Smooth muscle cell (in vitro differentiated cells): Measurements from ENCODE around the gene PSRC1. TPM values are rescaled to one million over a fixed set of nuclear protein-coding genes. Genes with fewer than 3 reads are reported as not detected.

Experiments used
- DNase-seq: peaks from one replicate; lab custom pipeline; 2025; ENCODE audit not compliant: unreplicated experiment; lab: John Stamatoyannopoulos, UW
- H2AFZ ChIP-seq: fragments of 200-600 bp; sonication (generic); 2 replicates; pipeline ENCODE4 v1.6.0; 2016; ENCODE audit warnings: antibody characterized with exemption, low read depth, mild to moderate bottlenecking
- H3F3A ChIP-seq: fragments of 200-600 bp; sonication (generic); 2 replicates; pipeline ENCODE4 v1.6.0; 2017; ENCODE audit warnings: antibody characterized with exemption, low read depth
- H3K27ac ChIP-seq: fragments of 200-600 bp; sonication (generic); 2 replicates; pipeline ENCODE4 v1.5.1; 2016; ENCODE audit warnings: low read depth, mild to moderate bottlenecking
- H3K27me3 ChIP-seq: fragments of 200-600 bp; sonication (generic); 2 replicates; pipeline ENCODE4 v1.6.1; 2016; ENCODE audit warnings: low read depth, mild to moderate bottlenecking
- H3K36me3 ChIP-seq: fragments of 200-600 bp; sonication (generic); 2 replicates; pipeline ENCODE4 v1.5.1; 2016; ENCODE audit warnings: low read depth
- H3K4me1 ChIP-seq: fragments of 200-600 bp; sonication (generic); 2 replicates; pipeline ENCODE4 v1.5.1; 2016; ENCODE audit warnings: low read depth
- H3K4me2 ChIP-seq: fragments of 200-600 bp; sonication (generic); 2 replicates; pipeline ENCODE4 v1.6.0; 2016; ENCODE audit warnings: mild to moderate bottlenecking
- H3K4me3 ChIP-seq: fragments of 200-600 bp; sonication (generic); 2 replicates; pipeline ENCODE4 v1.5.1; 2016; ENCODE audit warnings: mild to moderate bottlenecking
- H3K79me2 ChIP-seq: fragments of 200-600 bp; sonication (generic); 2 replicates; pipeline ENCODE4 v1.6.0; 2016; ENCODE audit warnings: low read depth, mild to moderate bottlenecking
- H3K9ac ChIP-seq: fragments of 200-600 bp; sonication (generic); 2 replicates; pipeline ENCODE4 v1.6.0; 2016; ENCODE audit warnings: low read depth
- H3K9me3 ChIP-seq: fragments of 200-600 bp; sonication (generic); replicated peaks from 2 replicates; pipeline ENCODE4 v1.5.1; 2016; ENCODE audit warnings: low read depth
- H4K20me1 ChIP-seq: fragments of 200-600 bp; sonication (generic); 2 replicates; pipeline ENCODE4 v1.6.0; 2016; ENCODE audit warnings: low read depth
- CTCF ChIP-seq: fragments of 200-600 bp; sonication (generic); IDR thresholded peaks from 2 replicates; pipeline ENCODE4 v1.5.1; 2017; ENCODE audit warnings: borderline replicate concordance, mild to moderate bottlenecking, antibody characterized with exemption; ENCODE audit not compliant: insufficient read depth, poor library complexity, severe bottlenecking
- WGBS: methylation state at CpG from one replicate; pipeline ENCODE4 v1.1.7; 2016; ENCODE audit warnings: low lambda C conversion rate; 5-methylcytosine and 5-hydroxymethylcytosine counted together
- polyA plus RNA-seq: library from polyadenylated mRNA; unstranded; fragments of >200 nt; fragmentation: Nextera tagmentation; extraction: Ambion mirVana; gene quantifications from 2 replicates; pipeline ENCODE4 v1.2.1, GENCODE V29; 2016
- total RNA-seq: library from RNA; depleted of rRNA; stranded (reverse); fragments of >200 nt; gene quantifications from 2 replicates; pipeline ENCODE4 v1.2.3, GENCODE V29; 2014

The PSRC1 gene
- total and polyA plus RNA-seq, 2 experiments from 2014 or later, result 5.5 to 10.8 TPM

- no peak overlapping the region for H3K4me3 ChIP-seq
- no peaks in the 10 kb centered on the region for H3K4me1 ChIP-seq
- no peaks in the 10 kb centered on the region for H3K27me3 ChIP-seq
- TF ChIP-seq CTCF, result no peak
- no peaks in the 10 kb centered on the region for H3K36me3 ChIP-seq
- no peaks in the 10 kb centered on the region for H3K79me2 ChIP-seq
- 78% methylated on average over 3 of the region's 3 CpGs for WGBS
- H2AFZ ChIP-seq, result no peak overlapping the region
- no peaks in the 10 kb centered on the region for H3K9me3 ChIP-seq
- no peak overlapping the region for H3K9ac ChIP-seq
- no peak for DNase-seq
- H3F3A ChIP-seq, result no peaks in the 10 kb centered on the region
- H3K4me2 ChIP-seq, result no peak overlapping the region
- no peaks in the 10 kb centered on the region for H4K20me1 ChIP-seq
- H3K27ac ChIP-seq, result no peak overlapping the region
Observed at GRCh38 chr1:109319114-109319513, 36.2 kb upstream of the PSRC1 start.

GRCh38 chr1:109316506-109316905 is 33.6 kb upstream of the PSRC1 start:
- Histone ChIP-seq H2AFZ (no peak overlapping the region), H3K9ac (no peak overlapping the region), H3K79me2 (no peaks in the 10 kb centered on the region), H3K9me3 (no peaks in the 10 kb centered on the region), H4K20me1 (no peaks in the 10 kb centered on the region), H3K4me3 (no peak overlapping the region), H3K36me3 (no peaks in the 10 kb centered on the region), H3K4me2 (no peak overlapping the region), H3F3A (no peaks in the 10 kb centered on the region), H3K27ac (no peak overlapping the region), H3K4me1 (no peaks in the 10 kb centered on the region), H3K27me3 (no peaks in the 10 kb centered on the region)
- DNase-seq, result no peak
- 97% methylated on average over 1 of the region's 1 CpG for WGBS
- no peak for TF ChIP-seq CTCF

GRCh38 chr1:109315288-109315687 is 32.3 kb upstream of the PSRC1 start:
- TF ChIP-seq CTCF, result no peak
- 92% methylated on average over 4 of the region's 4 CpGs for WGBS
- Histone ChIP-seq H3K79me2 (no peaks in the 10 kb centered on the region), H3K9ac (no peak overlapping the region), H3K27ac (no peak overlapping the region), H3F3A (no peaks in the 10 kb centered on the region), H2AFZ (no peak overlapping the region), H4K20me1 (no peaks in the 10 kb centered on the region), H3K4me3 (no peak overlapping the region), H3K27me3 (no peaks in the 10 kb centered on the region), H3K36me3 (no peaks in the 10 kb centered on the region), H3K4me1 (no peaks in the 10 kb centered on the region), H3K9me3 (no peaks in the 10 kb centered on the region), H3K4me2 (no peak overlapping the region)
- no peak for DNase-seq

- no peak overlapping the region for H3K9ac ChIP-seq
- no peak overlapping the region for H3K27ac ChIP-seq
- no peaks in the 10 kb centered on the region for H3K4me1 ChIP-seq
- no peaks in the 10 kb centered on the region for H3F3A ChIP-seq
- H3K4me2 ChIP-seq, result no peak overlapping the region
- no peaks in the 10 kb centered on the region for H4K20me1 ChIP-seq
- H3K36me3 ChIP-seq, result no peaks in the 10 kb centered on the region
- no peak for DNase-seq
- no peak overlapping the region for H2AFZ ChIP-seq
- WGBS, result 93% methylated on average over 1 of the region's 1 CpG
- no peaks in the 10 kb centered on the region for H3K27me3 ChIP-seq
- TF ChIP-seq CTCF, result no peak
- no peaks in the 10 kb centered on the region for H3K79me2 ChIP-seq
- no peaks in the 10 kb centered on the region for H3K9me3 ChIP-seq
- H3K4me3 ChIP-seq, result no peak overlapping the region
Observed at GRCh38 chr1:109314795-109315194, 31.9 kb upstream of the PSRC1 start.
